ENCODE data around the gene PKDCC.

GRCh38 chr2:42085706-42086487, 38.1 kb downstream of the PKDCC start:
- no peak for TF ChIP-seq ZBTB20 (CRISPR knock-in tag; IDR thresholded peaks at IDR 0.05; ENCODE audit: borderline replicate concordance, low read depth)
- TF ChIP-seq IRF9 (CRISPR knock-in tag; IDR thresholded peaks at IDR 0.05; ENCODE audit: borderline replicate concordance) = no peak
- no peak for TF ChIP-seq NR2F6 (IDR thresholded peaks at IDR 0.05)
- no peak for TF ChIP-seq NR2F6 (CRISPR knock-in tag; IDR thresholded peaks at IDR 0.05)
- TF ChIP-seq PHF5A (CRISPR knock-in tag; IDR thresholded peaks at IDR 0.05; ENCODE audit: low read depth, unreplicated experiment) = no peak
- TF ChIP-seq FOXM1 (CRISPR knock-in tag; IDR thresholded peaks at IDR 0.05) = no peak

Data from HepG2 (cell line).